A549 (cell line): ENCODE measurements around the gene SMTN. TPM values are rescaled to one million over a fixed set of nuclear protein-coding genes. Genes with fewer than 3 reads are reported as not detected.

ENCODE experiments used
- ATAC-seq, 2 experiments: fragments of 200-7000 bp in 1 of 2; fragments of >200 bp in 1 of 2; cut with Nextera tagmentation in 1 of 2; cut with Tn5 transposase in 1 of 2; 3 replicates each; pipeline versions ENCODE4 v1.8.0 to v1.9.1; 2018 to 2020; ENCODE audit warnings: mild to moderate bottlenecking in 1 of 2, moderate library complexity in 1 of 2
- CTCF ChIA-PET: fragments of 300-600 bp; sonication (Branson Sonifier 250); formaldehyde crosslinking; extraction: SDS; loops from one replicate; lab custom pipeline; 2021; ENCODE audit warnings: antibody characterized with exemption, inconsistent platforms; lab: Yijun Ruan, JAX
- POLR2A ChIA-PET: fragments of 350-600 bp; formaldehyde crosslinking; extraction: SDS; loops from one replicate; lab custom pipeline; 2021; ENCODE audit warnings: antibody characterized with exemption, inconsistent platforms; lab: Yijun Ruan, JAX
- DNase-seq, 2 experiments: peaks; one replicate each; pipeline versions ENCODE4 v3.0.0 to v3.0.0-alpha.2; 2011 to 2016; ENCODE audit warnings: low read depth in 1 of 2, low spot score in 1 of 2
- FAIRE-seq: peaks from 2 replicates; lab custom pipeline; 2011; peaks lifted over from hg19 to GRCh38; lab: Jason Lieb, UNC
- H3K27ac ChIP-seq, 2 experiments: fragments of >200 bp; sonication (Bioruptor Twin); formaldehyde crosslinking; 3 replicates each; pipeline ENCODE4 v1.5.1; 2016 to 2017
- H3K4me1 ChIP-seq: fragments of >200 bp; sonication (Bioruptor Twin); formaldehyde crosslinking; 3 replicates; pipeline ENCODE4 v1.6.1; 2016
- H3K4me2 ChIP-seq: fragments of >200 bp; sonication (Bioruptor Twin); formaldehyde crosslinking; 3 replicates; pipeline ENCODE4 v1.6.1; 2016
- H3K4me3 ChIP-seq: fragments of >200 bp; sonication (Bioruptor Twin); formaldehyde crosslinking; 3 replicates; pipeline ENCODE4 v1.5.1; 2016
- H3K9me3 ChIP-seq: fragments of >200 bp; sonication (Bioruptor Twin); formaldehyde crosslinking; 3 replicates; pipeline ENCODE4 v1.6.1; 2016
- BCL3 ChIP-seq: fragments of >200 bp; sonication (Bioruptor Twin); formaldehyde crosslinking; IDR thresholded peaks from 3 replicates; pipeline ENCODE4 v1.6.1; 2016
- CEBPB ChIP-seq, 2 experiments: fragments of >200 bp in 1 of 2; sonication (Bioruptor Twin) in 1 of 2; formaldehyde crosslinking in 1 of 2; IDR thresholded peaks; 2 replicates each; pipeline ENCODE4 v1.6.1; 2012 to 2016
- CHD4 ChIP-seq: fragments of 200-600 bp; sonication (generic); IDR thresholded peaks from 2 replicates; pipeline ENCODE4 v1.6.1; 2016; ENCODE audit warnings: antibody characterized with exemption, mild to moderate bottlenecking, borderline replicate concordance
- E2F6 ChIP-seq: IDR thresholded peaks from 2 replicates; pipeline ENCODE4 v1.6.1; 2012; ENCODE audit warnings: low read depth, borderline replicate concordance
- EHF ChIP-seq: fragments of 250-450 bp; sonication (Bioruptor Pico); IDR thresholded peaks from 2 replicates; pipeline ENCODE4 v1.5.0; 2020; ENCODE audit warnings: mild to moderate bottlenecking
- EHMT2 ChIP-seq: fragments of 200-600 bp; sonication (generic); IDR thresholded peaks from 2 replicates; pipeline ENCODE4 v1.6.1; 2016; ENCODE audit warnings: antibody characterized with exemption, low read depth, mild to moderate bottlenecking, moderate library complexity
- FOXS1 ChIP-seq: fragments of 250-450 bp; sonication (Bioruptor Pico); IDR thresholded peaks from 2 replicates; pipeline ENCODE4 v1.5.0; 2020; ENCODE audit warnings: mild to moderate bottlenecking, moderate library complexity
- GATA3 ChIP-seq: IDR thresholded peaks from 2 replicates; pipeline ENCODE4 v1.6.1; 2012; ENCODE audit warnings: borderline replicate concordance
- HDAC2 ChIP-seq: fragments of 200-600 bp; sonication (generic); IDR thresholded peaks from 2 replicates; pipeline ENCODE4 v1.6.1; 2016
- KDM1A ChIP-seq: fragments of 200-600 bp; sonication (generic); IDR thresholded peaks from 2 replicates; pipeline ENCODE4 v1.6.1; 2016; ENCODE audit warnings: low read depth, mild to moderate bottlenecking
- KDM5A ChIP-seq: fragments of 200-600 bp; sonication (generic); IDR thresholded peaks from 2 replicates; pipeline ENCODE4 v1.6.1; 2016; ENCODE audit warnings: antibody characterized with exemption, mild to moderate bottlenecking
- MAX ChIP-seq: IDR thresholded peaks from 2 replicates; pipeline ENCODE4 v1.6.1; 2012
- MAZ ChIP-seq: fragments of 150-350 bp; IDR thresholded peaks from 2 replicates; pipeline ENCODE4 v1.6.1; 2014; ENCODE audit warnings: antibody characterized with exemption, low read depth, low read length, borderline replicate concordance
- POLR2A ChIP-seq: IDR thresholded peaks from 2 replicates; pipeline ENCODE4 v1.6.1; 2012; ENCODE audit warnings: mild to moderate bottlenecking, low read length
- POLR2AphosphoS2 ChIP-seq: conservative IDR thresholded peaks from 2 replicates; pipeline ENCODE4 v1.6.1; 2012; ENCODE audit warnings: low read length, improper control_type of control experiment, inconsistent platforms
- REST ChIP-seq: fragments of 200-600 bp; sonication (generic); IDR thresholded peaks from 2 replicates; pipeline ENCODE4 v1.6.1; 2016; ENCODE audit warnings: antibody characterized with exemption, mild to moderate bottlenecking, moderate library complexity
- SMC3 ChIP-seq: fragments of >200 bp; sonication (Bioruptor Twin); formaldehyde crosslinking; IDR thresholded peaks from 3 replicates; pipeline ENCODE4 v1.6.1; 2018; ENCODE audit warnings: inconsistent platforms
- SREBF2 ChIP-seq: fragments of 450-650 bp; IDR thresholded peaks from 2 replicates; pipeline ENCODE4 v1.6.1; 2014; ENCODE audit warnings: mild to moderate bottlenecking, moderate library complexity
- TP53 ChIP-seq: fragments of 250-450 bp; sonication (Bioruptor Pico); IDR thresholded peaks from 2 replicates; pipeline ENCODE4 v1.5.0; 2021; ENCODE audit warnings: mild to moderate bottlenecking, moderate library complexity
- ZNF302 ChIP-seq: fragments of 250-450 bp; sonication (Bioruptor Pico); IDR thresholded peaks from 2 replicates; pipeline ENCODE4 v1.9.0; 2021; ENCODE audit warnings: inconsistent platforms, mild to moderate bottlenecking, moderate library complexity
- ZSCAN20 ChIP-seq: fragments of 250-450 bp; sonication (Bioruptor Pico); IDR thresholded peaks from 2 replicates; pipeline ENCODE4 v1.8.0; 2022; ENCODE audit warnings: mild to moderate bottlenecking, moderate library complexity
- WGBS: methylation state at CpG from one replicate; pipeline ENCODE4 v1.1.6; 2017; ENCODE audit errors: missing lambda C conversion rate; 5-methylcytosine and 5-hydroxymethylcytosine counted together
- polyA plus RNA-seq, 4 experiments: library from polyadenylated mRNA; depleted of rRNA in 3 of 4; stranded (reverse); fragments of >200 nt; fragmentation: RNase III in 1 of 4; extraction: RNeasy Plus Mini Kit Qiagen cat#74134 plus additional on column Dnase treatment in 1 of 4; gene quantifications; 2 replicates in 3 of 4; 3 replicates in 1 of 4; pipeline ENCODE4 v1.2.3, GENCODE V29; 2011 to 2017
- TF ChIP-seq, protein P1 (sequence below): fragments of >200 bp; sonication (Bioruptor Twin); formaldehyde crosslinking; IDR thresholded peaks from 2 replicates; pipeline ENCODE4 v1.6.1; 2016
- TF ChIP-seq, protein P2 (sequence below): IDR thresholded peaks from 2 replicates; pipeline ENCODE4 v1.6.1; 2012
- TF ChIP-seq, protein P3 (sequence below): fragments of 150-350 bp; IDR thresholded peaks from 2 replicates; pipeline ENCODE4 v1.6.1; 2014; ENCODE audit warnings: low read depth, mild to moderate bottlenecking, low read length

The SMTN gene
- polyA plus RNA-seq, 2 of the 4 experiments (the other 2 are of a cell fraction), result 12.7 to 33.1 TPM

- DNase-seq (no peak), ATAC-seq (no peak), FAIRE-seq (no peak)
- WGBS, result 63% methylated on average over 4 of the region's 5 CpGs
- Histone ChIP-seq H3K9me3 (no peaks in the 10 kb centered on the region), H3K4me2 (no peak overlapping the region), H3K4me1 (no peaks in the 10 kb centered on the region), H3K27ac (no peak overlapping the region), H3K4me3 (no peak overlapping the region)
- ChIA-PET POLR2A (interaction anchor here (1.1 kb wide), 1 partner anchor 8 kb away, joined by 3 read pairs; no protein-coding TSS in a partner anchor), CTCF (interaction anchor here (1.2 to 5.4 kb wide), 6 partner anchors 9 to 178 kb away, joined by 3 to 44 read pairs (median 10); partner anchors contain the start of gene SELENOM)
- TF ChIP-seq E2F6 (no peak), MAX (no peak), ZSCAN20 (no peak), POLR2A (no peak), HDAC2 (no peak), CHD4 (no peak), KDM5A (no peak), MAZ (no peak), FOXS1 (CRISPR knock-in tag) (no peak), SMC3 (no peak), TP53 (no peak), CEBPB (IDR thresholded peaks at IDR 0.05) (no peak), GATA3 (no peak), POLR2AphosphoS2 (no peak)
- TF ChIP-seq, protein P1, sequence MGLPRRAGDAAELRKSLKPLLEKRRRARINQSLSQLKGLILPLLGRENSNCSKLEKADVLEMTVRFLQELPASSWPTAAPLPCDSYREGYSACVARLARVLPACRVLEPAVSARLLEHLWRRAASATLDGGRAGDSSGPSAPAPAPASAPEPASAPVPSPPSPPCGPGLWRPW, result no peak
Measured at GRCh38 chr22:31094021-31094551, 13.0 kb downstream of the SMTN start.

DNA sequence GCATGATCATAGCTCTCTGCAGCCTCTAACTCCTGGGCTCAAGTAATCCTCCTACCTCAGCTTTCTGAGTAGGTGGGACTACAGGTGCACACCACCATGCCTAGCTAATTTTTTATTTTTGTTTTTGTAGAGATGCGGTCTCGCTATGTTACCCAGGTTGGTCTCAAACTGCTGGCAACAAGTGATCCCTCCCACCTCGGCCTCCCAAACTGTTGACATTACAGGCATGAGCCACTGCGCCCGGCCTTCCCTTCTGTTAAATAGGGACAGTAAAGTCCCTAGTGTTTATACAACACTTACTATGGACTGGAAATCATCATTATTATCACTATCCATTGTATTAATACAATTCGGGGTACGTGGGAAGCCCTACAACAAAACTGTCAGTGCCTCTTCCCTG, 13.6 kb downstream of the SMTN start:
- Histone ChIP-seq H3K4me3 (no peak overlapping the region), H3K9me3 (no peaks in the 10 kb centered on the region), H3K4me1 (no peaks in the 10 kb centered on the region), H3K4me2 (no peak overlapping the region)
- no peak for DNase-seq
- FAIRE-seq, result no peak
- ATAC-seq, result no peak
- CTCF ChIA-PET, result interaction anchor here (1.2 to 5.4 kb wide), 4 partner anchors 10 to 178 kb away, joined by 3 to 44 read pairs (median 9); partner anchors contain the start of gene SELENOM
- TF ChIP-seq E2F6, result no peak
- TF ChIP-seq EHF, result no peak
- no peak for TF ChIP-seq MAX
- TF ChIP-seq ZNF302, result no peak
- TF ChIP-seq, protein P2, sequence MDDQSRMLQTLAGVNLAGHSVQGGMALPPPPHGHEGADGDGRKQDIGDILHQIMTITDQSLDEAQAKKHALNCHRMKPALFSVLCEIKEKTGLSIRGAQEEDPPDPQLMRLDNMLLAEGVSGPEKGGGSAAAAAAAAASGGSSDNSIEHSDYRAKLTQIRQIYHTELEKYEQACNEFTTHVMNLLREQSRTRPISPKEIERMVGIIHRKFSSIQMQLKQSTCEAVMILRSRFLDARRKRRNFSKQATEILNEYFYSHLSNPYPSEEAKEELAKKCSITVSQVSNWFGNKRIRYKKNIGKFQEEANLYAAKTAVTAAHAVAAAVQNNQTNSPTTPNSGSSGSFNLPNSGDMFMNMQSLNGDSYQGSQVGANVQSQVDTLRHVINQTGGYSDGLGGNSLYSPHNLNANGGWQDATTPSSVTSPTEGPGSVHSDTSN, result no peak
- no peak for TF ChIP-seq REST
- no peak for TF ChIP-seq BCL3
- TF ChIP-seq KDM1A, result no peak
- TF ChIP-seq SMC3, result no peak
- TF ChIP-seq EHMT2, result no peak
- TF ChIP-seq POLR2AphosphoS2, result no peak
- TF ChIP-seq, protein P3, sequence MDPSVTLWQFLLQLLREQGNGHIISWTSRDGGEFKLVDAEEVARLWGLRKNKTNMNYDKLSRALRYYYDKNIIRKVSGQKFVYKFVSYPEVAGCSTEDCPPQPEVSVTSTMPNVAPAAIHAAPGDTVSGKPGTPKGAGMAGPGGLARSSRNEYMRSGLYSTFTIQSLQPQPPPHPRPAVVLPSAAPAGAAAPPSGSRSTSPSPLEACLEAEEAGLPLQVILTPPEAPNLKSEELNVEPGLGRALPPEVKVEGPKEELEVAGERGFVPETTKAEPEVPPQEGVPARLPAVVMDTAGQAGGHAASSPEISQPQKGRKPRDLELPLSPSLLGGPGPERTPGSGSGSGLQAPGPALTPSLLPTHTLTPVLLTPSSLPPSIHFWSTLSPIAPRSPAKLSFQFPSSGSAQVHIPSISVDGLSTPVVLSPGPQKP, result no peak
- no peak for TF ChIP-seq SREBF2
- TF ChIP-seq, all 56 proteins: peak for 0
- 92% methylated on average over 7 of the region's 7 CpGs for WGBS
- POLR2A ChIA-PET, result interaction anchor here (0.9 kb wide), 1 partner anchor 126 kb away, joined by 5 read pairs; the partner anchor contains the start of genes MORC2 and TUG1
- no peak overlapping the region for H3K27ac ChIP-seq
